Activated CD4-positive, CD25-positive, alpha-beta regulatory T cell treated with anti-CD3 and anti-CD28 coated beads, Interleukin-2, amount 50 U/mL, for 72 hours (primary cell): ENCODE measurements around the gene MPZL3.
"Not testable (repeated sequence)": the region's sequence is repeated elsewhere in the genome, so short reads cannot be mapped to it uniquely, and the experiment has no call there.

Experiments
- DNase-seq: peaks from one replicate; pipeline ENCODE4 v3.0.0; 2021

MPZL3 gene

DNA sequence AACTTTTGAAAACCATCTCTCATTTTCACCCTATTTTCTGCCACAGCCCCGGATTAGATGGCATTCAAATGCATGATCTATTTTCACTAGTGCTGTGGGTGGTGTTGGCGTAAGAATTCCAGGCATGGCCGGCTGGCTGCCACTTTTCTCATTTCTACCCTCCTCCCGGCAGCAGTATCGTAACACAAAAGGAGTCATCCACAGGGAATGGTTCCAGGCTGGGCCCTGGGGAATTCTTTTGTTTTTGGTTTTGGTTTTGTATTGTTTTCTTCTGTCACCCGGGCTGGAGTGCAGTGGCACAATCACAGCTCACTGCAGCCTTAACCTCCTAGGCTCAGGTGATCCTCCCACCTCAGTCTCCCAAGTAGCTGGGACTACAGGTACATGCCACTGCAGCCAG, 41.2 kb downstream of the MPZL3 start:
- DNase-seq, result no peak

DNA sequence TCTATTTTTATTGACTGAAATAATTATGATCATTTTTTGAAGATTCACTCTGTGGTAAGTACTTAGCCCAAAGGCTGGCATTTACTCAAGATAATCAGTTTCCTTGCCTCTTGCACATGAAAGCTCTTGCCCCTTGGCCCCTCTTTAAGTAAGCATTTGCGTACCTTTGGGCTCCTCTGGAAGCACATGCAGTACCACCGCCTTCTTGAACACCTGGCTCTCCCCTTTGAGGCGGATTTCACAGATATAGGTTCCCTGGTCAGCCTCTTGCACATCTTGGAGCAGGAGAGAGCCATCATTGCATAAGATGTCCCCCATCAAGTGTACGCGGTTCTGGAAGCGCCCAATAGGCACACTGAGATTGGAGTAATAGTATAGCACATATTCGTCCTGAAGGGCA, 41.8 kb downstream of the MPZL3 start:
- DNase-seq, result no peak

DNA sequence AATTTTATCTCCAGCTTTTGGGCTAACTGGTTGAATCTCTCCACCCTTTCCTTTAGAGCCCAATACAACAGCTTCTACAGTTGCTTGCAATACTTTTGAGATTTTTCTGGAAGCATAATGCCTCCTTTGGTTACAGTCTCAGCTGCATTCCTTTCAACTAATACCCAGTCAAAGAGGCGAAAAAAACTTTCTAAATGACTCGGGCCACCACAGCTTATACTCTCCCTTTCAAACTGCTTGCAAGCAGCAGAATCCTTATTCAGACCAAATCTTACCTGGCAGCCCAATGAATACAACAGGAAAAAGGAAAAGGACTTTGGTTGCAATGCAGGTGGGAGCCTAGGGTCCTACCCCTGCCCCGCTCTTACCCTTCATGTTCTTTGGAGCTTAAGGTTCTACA, 43.1 kb downstream of the MPZL3 start:
- no peak for DNase-seq

DNA sequence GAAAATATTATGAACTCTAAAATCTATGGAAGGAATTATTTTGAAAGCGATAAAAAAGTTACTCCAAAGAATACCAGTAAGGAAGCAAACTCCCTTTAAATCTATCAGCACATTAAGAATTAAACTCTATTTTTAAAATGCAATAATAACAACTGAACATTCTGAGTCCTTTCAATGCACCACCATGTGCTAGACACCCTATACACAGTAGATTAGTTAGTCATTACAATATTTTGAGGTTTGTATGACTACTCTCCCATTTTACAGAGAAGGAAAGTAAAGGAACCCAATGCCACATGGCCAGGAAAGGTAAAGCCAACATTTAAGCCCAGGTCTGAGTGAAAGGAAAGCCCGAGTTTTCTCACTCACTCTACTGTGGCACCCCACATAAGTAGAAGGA, 45.1 kb downstream of the MPZL3 start:
- no peak for DNase-seq

DNA sequence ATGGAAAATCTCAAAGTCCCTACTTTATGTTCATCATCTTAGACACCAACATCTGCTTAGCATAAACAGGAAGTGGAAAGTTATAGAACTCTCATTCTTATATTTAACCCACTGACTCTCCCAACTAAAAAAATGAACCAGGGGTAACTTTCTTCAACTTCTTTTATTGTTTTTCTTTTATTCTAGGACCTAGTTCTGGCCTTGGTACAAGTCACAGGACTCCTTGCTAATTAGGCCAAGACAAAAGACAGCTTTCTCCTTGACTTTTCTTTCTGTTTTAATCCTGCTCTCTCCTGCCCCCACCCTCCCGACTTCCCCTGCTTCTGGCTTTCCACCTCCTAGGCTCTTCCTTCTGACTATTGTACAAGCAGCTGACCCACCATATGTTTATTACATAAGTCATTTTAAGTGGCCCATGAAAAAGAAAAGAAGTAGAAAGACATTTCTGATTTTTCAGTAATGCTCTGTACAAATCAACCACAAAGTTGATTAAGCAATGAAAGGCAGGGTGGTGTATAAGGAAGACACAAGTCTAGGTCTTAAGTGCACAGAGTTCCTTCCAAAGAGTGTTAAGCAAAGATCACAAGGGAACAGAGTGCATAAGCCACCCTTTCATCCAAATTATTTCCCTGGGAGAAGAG, 45.7 kb downstream of the MPZL3 start:
- DNase-seq, result no peak

DNA sequence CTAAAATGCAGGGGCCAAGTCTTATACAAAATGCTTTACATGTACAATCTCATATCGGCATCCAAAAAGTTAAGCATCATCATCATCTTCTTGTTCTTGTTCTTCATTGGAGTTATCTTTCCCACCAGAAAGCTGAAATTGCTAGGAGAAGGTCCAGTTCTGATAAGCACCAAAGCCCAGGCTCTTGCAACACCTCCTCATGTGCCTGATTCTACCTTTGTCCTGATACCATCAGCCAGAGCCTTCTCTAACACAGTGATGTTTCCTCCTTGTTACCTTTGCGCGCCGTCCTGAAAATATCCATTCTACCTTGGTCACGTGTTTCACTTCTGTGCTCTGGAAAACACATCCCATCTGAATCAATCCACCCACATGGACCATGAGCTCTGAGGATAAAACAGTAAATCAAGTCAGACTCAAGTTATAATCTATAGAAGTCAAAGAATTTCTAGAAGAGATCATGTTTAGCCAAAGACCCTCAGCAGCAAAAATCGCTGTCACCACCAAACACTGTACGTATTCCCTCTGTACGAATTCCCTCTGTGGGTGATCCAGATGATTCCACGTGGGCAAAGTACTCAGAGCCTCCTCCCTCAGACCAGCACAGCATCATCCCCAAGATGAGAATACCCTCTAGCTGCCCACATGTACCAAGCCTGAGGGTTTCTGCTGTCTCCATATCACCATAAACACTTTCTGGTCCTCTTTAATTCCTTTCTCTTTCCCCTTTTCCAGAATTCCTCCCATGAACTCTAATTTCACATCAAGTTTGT, 46.4 kb downstream of the MPZL3 start:
- DNase-seq, result no peak

DNA sequence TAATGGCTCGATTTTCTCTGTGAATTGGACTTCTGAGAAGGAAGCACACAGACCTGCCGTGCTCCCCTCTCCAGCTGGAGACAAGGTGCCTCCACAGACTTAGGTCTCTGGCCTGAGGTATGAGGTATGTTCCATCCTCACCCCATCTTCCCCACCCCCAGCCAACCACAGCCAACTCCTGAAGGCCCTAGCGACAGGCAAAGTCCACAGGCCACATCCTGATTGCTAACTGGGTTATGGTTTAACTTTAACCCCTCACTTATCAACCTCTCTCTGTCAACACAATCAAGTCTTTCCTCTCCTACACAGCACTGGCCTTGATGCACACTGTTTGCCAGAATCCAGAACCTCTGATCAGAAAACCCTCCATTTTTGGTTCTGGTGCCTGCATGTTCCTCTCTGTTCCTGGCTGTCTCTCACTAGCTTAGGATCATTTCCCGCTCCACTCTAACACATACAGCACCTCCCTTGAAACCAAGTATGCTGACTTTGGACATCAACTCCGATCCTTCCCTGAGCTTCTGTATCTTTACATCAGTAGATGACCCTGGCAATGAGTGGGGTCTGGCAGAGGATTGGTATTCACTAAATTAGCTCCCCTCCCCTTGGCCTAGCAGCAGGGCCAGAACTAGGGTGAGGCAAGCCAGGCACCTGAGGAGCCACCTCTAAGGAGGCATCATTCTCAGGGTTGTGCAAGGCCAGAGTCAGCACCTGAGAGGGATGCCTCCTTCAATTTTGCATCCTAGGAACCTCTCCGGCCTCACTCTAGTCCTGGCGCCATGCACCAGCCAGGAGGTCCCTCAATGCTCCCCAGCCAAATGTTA, 49.4 kb downstream of the MPZL3 start:
- DNase-seq, result peak; percentile 51

DNA sequence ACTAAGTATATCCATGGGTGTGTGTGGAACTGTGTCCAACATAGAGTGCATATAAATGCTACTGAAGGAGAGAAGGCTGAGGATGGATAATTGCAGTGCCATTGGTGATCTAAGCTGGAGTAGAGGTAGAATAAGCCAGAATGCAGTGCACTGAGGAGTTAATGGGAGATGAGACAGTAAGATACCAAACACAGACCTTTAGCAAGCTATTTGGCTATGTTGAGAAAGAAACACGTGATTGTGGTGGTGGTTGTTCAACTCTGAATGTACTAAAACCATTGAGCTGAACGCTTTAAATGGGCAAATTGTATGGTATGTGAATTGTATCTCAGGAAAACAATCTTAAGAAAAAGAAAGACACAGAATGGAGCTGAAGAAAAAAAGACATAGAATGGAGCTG, 50.2 kb downstream of the MPZL3 start:
- no peak for DNase-seq

DNA sequence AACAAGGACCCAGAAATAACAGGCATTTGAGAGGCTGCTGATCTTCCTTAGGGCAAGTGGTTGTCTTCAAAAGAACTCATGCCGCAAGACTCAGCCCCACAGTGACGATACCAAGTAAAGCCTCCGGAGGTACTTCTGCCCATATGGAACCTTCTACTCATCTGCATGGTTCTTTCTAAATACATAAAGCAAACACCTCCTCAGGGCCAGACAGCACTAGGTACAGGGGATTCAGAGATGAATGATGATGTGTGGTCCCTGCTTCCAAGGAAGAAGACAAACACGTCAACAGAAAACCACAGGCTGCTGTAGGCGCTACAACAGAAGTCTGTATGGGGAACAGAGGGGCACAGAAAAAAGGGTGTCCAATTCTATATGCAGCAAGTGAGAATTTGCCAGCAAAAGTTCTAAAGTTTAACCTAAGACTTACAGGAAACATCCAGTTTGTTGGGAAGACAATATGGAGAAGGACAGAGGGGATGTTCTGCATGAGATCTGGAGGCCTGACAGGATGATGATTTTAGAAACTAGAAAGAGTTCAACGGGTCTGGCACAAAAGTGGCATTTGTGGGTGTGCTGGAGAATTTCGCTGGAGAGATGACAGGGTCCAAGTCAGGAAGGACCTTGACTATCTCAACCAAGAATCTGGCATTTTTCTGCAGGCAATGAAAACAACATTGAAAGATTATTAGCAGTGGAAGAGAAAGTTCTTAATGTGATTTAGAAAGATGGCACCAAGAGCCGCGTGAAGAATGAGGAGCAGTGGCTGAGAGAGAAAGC, 51.1 kb downstream of the MPZL3 start:
- DNase-seq, result no peak

DNA sequence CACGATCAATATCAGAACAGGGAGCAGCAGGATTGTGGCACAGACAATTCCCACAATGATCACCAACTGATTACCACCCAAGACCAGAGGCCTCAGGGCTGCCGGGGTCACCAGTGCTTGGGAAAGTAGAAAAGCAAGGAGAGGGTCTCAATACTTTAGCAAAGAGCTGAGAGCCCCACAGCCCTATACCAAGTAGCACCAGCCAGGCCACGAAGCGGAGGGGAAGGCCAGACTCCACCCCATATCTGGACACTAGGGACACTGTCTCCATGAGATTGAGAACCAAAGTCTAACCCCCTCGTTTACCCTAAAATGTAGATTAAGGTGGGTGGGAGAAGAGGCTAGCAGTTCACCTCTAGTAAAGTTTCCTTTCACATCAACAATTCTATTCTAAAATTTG, 51.7 kb downstream of the MPZL3 start:
- no peak for DNase-seq

DNA sequence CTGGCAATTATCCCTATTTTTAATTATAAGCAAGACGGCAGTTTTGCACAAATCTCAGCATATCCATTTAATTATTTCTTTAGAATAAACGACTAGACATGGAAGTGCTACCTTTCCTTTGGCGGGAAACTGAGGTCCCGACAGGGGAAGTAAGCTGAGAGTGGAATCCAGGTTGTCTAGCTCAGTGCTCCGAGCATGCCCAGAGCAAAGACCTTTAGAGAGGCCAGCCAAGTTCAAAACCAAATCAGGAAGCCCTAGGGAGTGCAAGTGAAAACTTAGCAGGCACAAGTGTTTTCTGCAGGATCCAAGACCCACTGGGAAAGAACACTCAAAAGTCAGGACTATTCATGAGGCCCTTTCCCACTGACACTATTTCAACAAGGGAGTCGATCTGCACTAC, 53.0 kb downstream of the MPZL3 start:
- no peak for DNase-seq

DNA sequence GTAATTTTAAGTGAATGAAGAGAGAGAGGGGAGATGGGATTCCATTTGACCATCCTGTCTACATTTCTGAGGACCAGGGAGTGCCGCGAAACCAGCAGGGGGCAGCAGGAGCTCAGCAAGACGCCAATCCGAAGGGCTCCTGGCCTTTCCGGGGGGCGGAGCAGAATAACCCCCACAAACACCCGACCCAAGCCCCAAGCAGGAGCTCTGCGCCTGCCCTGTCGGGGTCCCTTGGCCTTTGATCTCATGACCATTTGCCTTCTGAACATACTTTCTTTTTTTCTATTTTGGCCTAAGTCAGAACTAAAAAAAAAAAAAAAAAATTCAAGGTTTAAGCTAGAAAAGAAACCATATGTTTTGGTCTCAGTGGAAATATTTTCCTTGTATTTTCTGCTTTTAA, 53.8 kb downstream of the MPZL3 start:
- DNase-seq, result peak; percentile 89

DNA sequence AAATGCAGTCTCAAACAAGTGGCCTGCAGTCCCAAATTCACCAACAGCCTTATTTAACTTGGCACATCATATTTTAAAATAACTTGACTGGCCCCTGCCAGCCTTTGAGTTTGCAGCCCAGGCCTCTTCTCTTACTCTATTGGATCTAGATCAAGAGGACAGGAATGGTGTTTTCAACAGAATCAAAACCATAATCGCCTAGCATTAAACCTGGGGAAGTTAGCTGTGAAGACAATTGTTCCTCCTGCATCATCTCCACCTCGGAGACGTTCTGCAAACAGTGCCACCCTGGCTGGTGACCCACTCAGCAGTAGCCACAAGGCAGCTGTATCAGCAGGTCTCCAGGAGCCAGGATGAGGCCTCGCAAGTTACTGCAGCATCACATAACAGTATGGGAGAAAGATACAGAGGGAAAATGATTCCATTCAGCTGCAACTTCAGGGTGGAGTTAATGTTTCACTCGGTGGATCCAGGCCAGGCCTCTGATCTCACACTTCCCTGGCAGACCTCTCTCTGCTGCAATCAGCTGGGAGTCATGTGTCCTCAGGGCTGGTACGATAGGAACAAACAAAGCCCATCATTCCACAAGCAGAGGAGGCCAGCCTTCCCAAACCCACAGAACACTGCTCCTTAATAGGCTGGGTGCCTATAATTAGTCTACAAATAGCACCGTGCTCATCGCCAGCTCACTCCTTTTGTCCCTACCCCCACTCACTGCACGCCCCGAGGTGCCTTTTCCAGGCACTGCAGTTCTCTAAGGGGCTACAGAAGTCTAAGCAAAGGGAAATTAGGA, 57.1 kb downstream of the MPZL3 start:
- DNase-seq, result no peak

DNA sequence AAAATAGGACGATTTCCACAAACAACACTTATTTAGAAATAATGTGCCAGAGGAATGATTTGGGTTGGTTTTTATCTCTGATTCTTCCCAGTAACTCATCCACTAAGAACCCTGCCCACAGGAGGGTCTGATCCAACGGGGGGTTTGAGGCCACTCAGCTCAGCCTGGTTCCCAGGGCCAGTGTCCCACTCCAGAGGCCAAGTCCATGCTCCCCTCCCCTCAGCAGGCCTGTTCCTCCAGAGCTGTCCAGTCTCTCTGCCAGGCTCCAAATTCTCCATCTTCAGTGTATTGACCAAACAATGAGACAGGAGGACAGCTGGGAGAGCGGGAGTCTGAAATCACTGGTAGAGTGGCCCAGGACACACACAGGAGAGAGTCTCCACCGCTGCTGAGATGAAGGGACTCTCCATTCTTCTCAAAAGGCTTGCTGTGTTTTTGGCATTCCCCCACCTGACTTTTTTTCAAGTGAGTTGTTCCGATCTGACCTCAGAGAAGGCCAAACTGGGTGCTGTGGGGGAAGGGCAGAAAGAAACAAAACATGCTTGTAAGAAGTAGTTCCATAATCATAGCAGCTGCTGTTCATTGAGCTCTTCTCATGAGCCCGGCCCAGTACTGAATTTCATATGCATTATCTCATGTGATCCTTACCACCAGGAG, 58.1 kb downstream of the MPZL3 start:
- no peak for DNase-seq

DNA sequence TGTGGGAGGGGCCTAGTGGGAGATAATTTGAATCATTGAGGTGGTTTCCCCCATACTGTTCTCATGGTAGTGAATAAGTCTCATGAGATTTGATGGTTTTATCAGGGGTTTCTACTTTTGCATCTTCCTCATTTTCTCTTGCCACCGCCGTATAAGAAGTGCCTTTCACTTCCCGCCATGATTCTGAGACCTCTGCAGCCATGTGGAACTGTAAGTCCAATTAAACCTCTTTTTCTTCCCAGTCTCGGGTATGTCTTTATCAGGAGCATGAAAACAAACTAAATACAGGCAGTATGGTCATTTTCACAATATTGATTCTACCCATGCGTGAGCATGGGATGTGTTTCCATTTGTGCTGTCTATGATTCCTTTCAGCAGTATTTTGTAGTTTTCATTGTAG, 59.3 kb downstream of the MPZL3 start:
- DNase-seq, result not testable (repeated sequence)

DNA sequence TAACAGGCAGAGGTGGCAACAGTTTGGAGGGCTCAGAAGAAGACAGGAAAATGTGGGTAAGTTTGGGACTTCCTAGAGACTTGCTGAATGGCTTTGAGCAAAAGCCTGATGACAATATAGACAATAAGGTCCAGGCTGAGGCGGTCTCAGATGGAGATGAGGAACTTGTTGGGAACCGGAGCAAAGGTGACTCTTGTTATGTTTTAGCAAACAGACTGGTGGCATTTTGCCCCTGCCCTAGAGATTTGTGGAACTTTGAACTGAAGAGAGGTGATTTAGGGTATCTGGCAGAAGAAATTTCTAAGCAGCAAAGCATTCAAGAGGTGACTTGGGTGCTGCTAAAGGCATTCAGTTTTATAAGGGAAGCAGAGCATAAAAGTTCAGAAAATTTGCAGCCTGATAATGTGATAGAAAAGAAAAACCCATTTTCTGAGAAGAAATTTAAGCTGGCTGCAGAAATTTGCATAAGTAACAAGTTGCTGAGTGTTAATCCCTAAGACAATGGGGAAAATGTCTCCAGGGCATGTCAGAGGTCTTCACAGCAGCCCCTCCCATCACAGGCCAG, 61.1 kb downstream of the MPZL3 start:
- DNase-seq, result not testable (repeated sequence)

DNA sequence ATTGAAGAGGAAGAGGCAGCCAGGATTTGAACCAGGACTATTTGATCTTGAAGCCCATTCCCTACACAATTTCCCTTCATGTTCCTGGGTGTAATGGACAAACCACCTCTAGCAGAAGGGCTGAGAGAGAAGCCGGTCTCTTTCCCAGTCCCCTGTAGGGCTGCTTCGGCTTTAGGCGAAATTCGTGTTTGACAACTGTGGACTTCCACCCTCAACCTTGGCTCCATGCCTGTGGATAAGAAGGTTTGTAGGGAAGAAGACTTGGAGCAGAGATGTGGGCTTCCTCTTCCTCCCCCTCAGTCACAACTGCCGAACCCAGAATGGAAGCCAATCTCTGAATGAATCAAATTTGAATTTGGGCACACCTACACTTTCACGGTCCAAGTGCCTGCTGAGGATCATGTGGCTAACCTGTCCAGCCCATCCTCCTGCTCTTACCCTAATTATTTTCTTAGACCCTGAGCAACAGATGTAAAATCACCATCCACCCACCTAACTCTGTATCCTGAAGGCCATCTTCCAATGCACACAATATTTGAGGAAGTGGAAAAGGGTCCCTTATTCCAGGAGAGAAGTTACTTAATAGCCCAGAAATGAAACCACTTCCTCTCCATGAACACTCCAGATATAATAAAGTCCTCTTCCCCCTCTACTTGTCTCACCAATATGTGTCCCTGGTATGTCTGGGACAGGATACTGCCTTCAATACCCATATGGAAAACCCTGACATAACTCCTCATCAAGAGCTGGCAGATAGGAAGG, 65.6 kb downstream of the MPZL3 start:
- no peak for DNase-seq

DNA sequence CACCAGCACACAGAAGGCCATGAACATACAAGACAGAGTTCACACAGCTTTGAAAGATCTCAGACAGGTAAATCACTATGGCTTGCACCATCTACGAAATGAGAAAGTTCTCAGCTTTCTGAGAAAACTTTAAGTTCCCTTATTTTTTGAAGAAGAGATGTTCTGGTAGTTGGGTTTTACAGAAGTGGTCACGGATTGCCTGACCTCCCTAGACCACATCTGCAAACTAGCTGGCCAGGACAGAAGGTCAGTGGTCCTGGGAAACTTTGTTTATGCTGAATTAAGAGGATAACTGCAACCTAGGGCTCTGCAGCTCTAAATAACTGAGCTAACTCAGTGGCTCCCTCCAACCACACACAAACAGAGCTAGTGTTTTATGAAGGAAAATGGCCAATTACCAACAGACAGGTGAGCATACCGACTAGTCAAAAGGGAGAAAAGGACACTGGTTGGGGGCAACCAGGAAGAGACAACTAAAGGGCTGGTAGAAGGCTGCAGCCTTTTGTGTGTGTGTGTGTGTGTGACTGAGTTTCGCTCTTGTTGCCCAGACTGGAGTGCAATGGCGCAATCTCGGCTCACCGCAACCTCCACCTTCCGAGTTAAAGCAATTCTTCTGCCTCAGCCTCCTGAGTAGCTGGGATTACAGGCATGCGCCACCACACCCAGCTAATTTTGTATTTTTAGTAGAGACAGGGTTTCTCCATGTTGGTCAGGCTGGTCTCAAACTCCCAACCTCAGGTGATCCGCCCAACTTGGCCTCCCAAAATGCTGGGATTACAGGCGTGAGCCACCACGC, 67.2 kb downstream of the MPZL3 start:
- DNase-seq, result no peak

DNA sequence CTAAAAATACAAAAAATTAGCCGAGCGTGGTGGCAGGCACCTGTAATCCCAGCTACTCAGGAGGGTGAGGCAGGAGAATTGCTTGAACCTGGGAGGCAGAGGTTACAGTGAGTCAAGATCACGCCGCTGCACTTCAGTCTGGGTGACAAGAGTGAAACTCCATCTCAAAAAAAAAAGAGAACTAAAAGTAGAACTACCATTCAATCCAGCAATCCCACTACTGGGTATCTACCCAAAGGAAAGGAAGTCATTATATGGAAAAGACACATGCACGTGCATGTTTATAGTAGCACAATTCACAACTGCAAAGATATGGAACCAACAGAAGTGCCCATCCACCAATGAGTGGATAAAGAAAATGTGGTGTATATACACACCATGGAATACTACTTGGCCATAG, 68.5 kb downstream of the MPZL3 start:
- DNase-seq, result not testable (repeated sequence)

DNA sequence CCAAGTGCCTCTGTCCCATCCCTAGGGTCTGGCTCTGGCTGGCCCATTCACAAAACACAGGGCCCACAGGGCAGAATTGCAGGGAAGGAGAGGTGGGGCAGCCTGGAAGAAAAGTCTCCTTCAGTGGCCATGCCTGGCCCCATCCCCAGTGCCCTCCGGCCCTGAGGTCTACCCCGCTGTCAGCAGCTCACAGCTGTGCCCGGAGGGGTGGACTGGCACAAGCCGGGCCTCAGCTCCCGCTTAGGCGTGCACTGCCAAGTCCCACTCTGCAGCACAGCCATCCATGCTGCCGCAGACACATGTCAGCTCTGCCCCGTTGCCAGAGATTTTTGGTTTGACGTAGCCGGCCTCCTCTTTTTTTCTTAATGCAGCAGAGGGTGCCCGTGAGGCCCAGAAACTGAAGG, 71.9 kb downstream of the MPZL3 start:
- DNase-seq, result no peak
